HEK293T (cell line): ENCODE measurements around the gene TMEM184A.

Experiments used
- ARNT ChIP-seq: fragments of 450-650 bp; IDR thresholded peaks from 2 replicates; pipeline ENCODE4 v1.6.1; 2017; ENCODE audit warnings: mild to moderate bottlenecking
- BHLHE40 ChIP-seq: fragments of 450-650 bp; IDR thresholded peaks from 2 replicates; pipeline ENCODE4 v1.6.1; 2016; ENCODE audit warnings: mild to moderate bottlenecking, moderate library complexity, borderline replicate concordance
- CTBP1 ChIP-seq: fragments of 450-650 bp; IDR thresholded peaks from 2 replicates; pipeline ENCODE4 v1.6.1; 2016; ENCODE audit warnings: borderline replicate concordance
- FOXA1 ChIP-seq: fragments of 450-650 bp; IDR thresholded peaks from 2 replicates; pipeline ENCODE4 v1.6.1; 2016; ENCODE audit warnings: mild to moderate bottlenecking
- FOXK2 ChIP-seq: fragments of 450-650 bp; IDR thresholded peaks from 2 replicates; pipeline ENCODE4 v1.6.1; 2016; ENCODE audit warnings: mild to moderate bottlenecking
- FOXM1 ChIP-seq: fragments of 450-650 bp; IDR thresholded peaks from 2 replicates; pipeline ENCODE4 v1.6.1; 2017; ENCODE audit warnings: mild to moderate bottlenecking, borderline replicate concordance
- HDGF ChIP-seq: fragments of 450-650 bp; IDR thresholded peaks from 2 replicates; pipeline ENCODE4 v1.6.1; 2017; ENCODE audit warnings: antibody characterized with exemption, borderline replicate concordance
- L3MBTL2 ChIP-seq: fragments of 450-650 bp; conservative IDR thresholded peaks from 2 replicates; pipeline ENCODE4 v1.6.1; 2016; ENCODE audit warnings: mild to moderate bottlenecking
- SP1 ChIP-seq: fragments of 450-650 bp; IDR thresholded peaks from 2 replicates; pipeline ENCODE4 v1.6.1; 2017
- SUZ12 ChIP-seq: fragments of 450-650 bp; IDR thresholded peaks from 2 replicates; pipeline ENCODE4 v1.6.1; 2016; ENCODE audit warnings: mild to moderate bottlenecking

DNA sequence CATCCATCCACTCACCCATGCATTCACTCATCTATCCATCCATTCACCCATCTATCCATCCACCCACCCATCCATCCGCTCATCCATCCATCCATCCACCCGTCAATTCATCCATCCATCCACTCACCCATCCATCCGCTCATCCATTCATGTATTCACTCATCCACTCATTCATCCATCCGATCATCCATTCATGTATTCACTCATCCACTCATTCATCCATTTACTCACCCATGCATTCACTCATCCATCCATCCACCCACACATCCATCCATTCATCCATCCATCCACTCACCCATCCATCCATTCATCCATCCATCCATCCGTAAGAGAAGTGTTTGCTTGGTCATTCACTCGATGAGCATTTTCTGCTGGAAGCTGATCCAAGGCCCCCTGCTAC is 22.5 kb upstream of the TMEM184A start:
- TF ChIP-seq CTBP1 (no peak), FOXA1 (no peak), SUZ12 (no peak), HDGF (no peak), BHLHE40 (no peak), FOXM1 (no peak), L3MBTL2 (no peak), SP1 (no peak), FOXK2 (no peak), ARNT (no peak)
